GM23338 (cell line): ENCODE data around the gene RNU5B-1. TPM values are rescaled to one million over a fixed set of nuclear protein-coding genes. Genes with fewer than 3 reads are reported as not detected.
A peak's percentile ranks its signal among the peaks of the same experiment; 100 is the strongest.

ENCODE experiments used
- ATAC-seq: fragments of 200-7000 bp; cut with Tn5 transposase; 3 replicates; pipeline ENCODE4 v1.9.1; 2020
- DNase-seq: peaks from one replicate; pipeline ENCODE4 v3.0.0-alpha.2; 2015; ENCODE audit warnings: low spot score
- H2AFZ ChIP-seq: fragments of 200-600 bp; sonication (generic); 2 replicates; pipeline ENCODE4 v1.8.0; 2016; ENCODE audit warnings: antibody characterized with exemption, mild to moderate bottlenecking, moderate library complexity
- H3F3A ChIP-seq: fragments of 200-600 bp; sonication (generic); replicated peaks from 2 replicates; pipeline ENCODE4 v1.8.0; 2017; ENCODE audit warnings: antibody characterized with exemption, mixed run types, low read depth
- H3K27ac ChIP-seq: fragments of 200-600 bp; sonication (generic); 2 replicates; pipeline ENCODE4 v1.6.1; 2016; ENCODE audit warnings: low read depth
- H3K27me3 ChIP-seq: fragments of 200-600 bp; sonication (generic); 2 replicates; pipeline ENCODE4 v1.8.0; 2016; ENCODE audit warnings: mild to moderate bottlenecking, mixed run types, moderate library complexity; ENCODE audit not compliant: insufficient read depth
- H3K36me3 ChIP-seq: fragments of 200-600 bp; sonication (generic); 2 replicates; pipeline ENCODE4 v1.8.0; 2016; ENCODE audit warnings: mild to moderate bottlenecking; ENCODE audit not compliant: insufficient read depth
- H3K4me1 ChIP-seq: fragments of 200-600 bp; sonication (generic); 2 replicates; pipeline ENCODE4 v1.8.0; 2016; ENCODE audit warnings: mild to moderate bottlenecking, moderate library complexity; ENCODE audit not compliant: insufficient read depth
- H3K4me2 ChIP-seq: fragments of 200-600 bp; sonication (generic); 2 replicates; pipeline ENCODE4 v1.7.1; 2017; ENCODE audit warnings: mixed run types
- H3K4me3 ChIP-seq: fragments of 200-600 bp; sonication (generic); 2 replicates; pipeline ENCODE4 v1.6.1; 2016; ENCODE audit warnings: mixed run types
- H3K79me2 ChIP-seq: fragments of 200-600 bp; sonication (generic); replicated peaks from 2 replicates; pipeline ENCODE4 v1.8.0; 2017; ENCODE audit warnings: mild to moderate bottlenecking; ENCODE audit not compliant: insufficient read depth
- H3K9me2 ChIP-seq: fragments of 200-600 bp; sonication (generic); 2 replicates; pipeline ENCODE4 v1.8.0; 2017; ENCODE audit not compliant: insufficient read depth
- H4K20me1 ChIP-seq: fragments of 200-600 bp; sonication (generic); replicated peaks from 2 replicates; pipeline ENCODE4 v1.8.0; 2017; ENCODE audit warnings: mild to moderate bottlenecking; ENCODE audit not compliant: insufficient read depth
- H3K27ac Mint-ChIP-seq: 2 replicates; pipeline ENCODE4 v1.8.0; 2020; ENCODE audit warnings: inconsistent platforms, mild to moderate bottlenecking, moderate library complexity, mixed read lengths
- H3K27me3 Mint-ChIP-seq: 3 replicates; pipeline ENCODE4 v1.8.0; 2022; ENCODE audit warnings: low read depth, mild to moderate bottlenecking, moderate library complexity, mixed read lengths, inconsistent platforms; ENCODE audit not compliant: insufficient read depth, poor library complexity
- H3K36me3 Mint-ChIP-seq: 3 replicates; pipeline ENCODE4 v1.8.0; 2021; ENCODE audit warnings: low read depth, mild to moderate bottlenecking, inconsistent platforms, moderate library complexity, mixed read lengths
- H3K4me1 Mint-ChIP-seq: 3 replicates; pipeline ENCODE4 v1.8.0; 2020; ENCODE audit warnings: mild to moderate bottlenecking, inconsistent platforms, mixed read lengths
- H3K4me3 Mint-ChIP-seq: 3 replicates; pipeline ENCODE4 v1.8.0; 2021; ENCODE audit warnings: moderate library complexity, mild to moderate bottlenecking, inconsistent platforms, mixed read lengths
- H3K9me3 Mint-ChIP-seq: 3 replicates; pipeline ENCODE4 v1.8.0; 2020; ENCODE audit warnings: moderate library complexity, mild to moderate bottlenecking, inconsistent platforms, mixed read lengths
- EZH2 ChIP-seq: fragments of 200-600 bp; sonication (generic); IDR thresholded peaks from one replicate; pipeline ENCODE4 v1.8.0; 2017; ENCODE audit warnings: antibody characterized with exemption, mild to moderate bottlenecking, low read depth; ENCODE audit not compliant: unreplicated experiment
- NANOG ChIP-seq: IDR thresholded peaks from 2 replicates; pipeline ENCODE4 v1.6.1; 2016; ENCODE audit warnings: antibody characterized with exemption, borderline replicate concordance
- POLR2AphosphoS5 ChIP-seq: IDR thresholded peaks from 2 replicates; pipeline ENCODE4 v1.6.1; 2016; ENCODE audit warnings: antibody characterized with exemption, low read depth
- STAT1 ChIP-seq: IDR thresholded peaks from one replicate; pipeline ENCODE4 v1.6.1; 2016; ENCODE audit warnings: antibody characterized with exemption; ENCODE audit not compliant: unreplicated experiment
- ZNF114 ChIP-seq: fragments of 250-450 bp; sonication (Bioruptor Pico); IDR thresholded peaks from 2 replicates; pipeline ENCODE4 v1.5.0; 2020; ENCODE audit warnings: mild to moderate bottlenecking, moderate library complexity
- ZNF462 ChIP-seq: fragments of 250-450 bp; sonication (Bioruptor Pico); IDR thresholded peaks from 2 replicates; pipeline ENCODE4 v1.5.0; 2020; ENCODE audit warnings: mild to moderate bottlenecking, moderate library complexity
- polyA plus RNA-seq: library from polyadenylated mRNA; unstranded; fragments of >200 nt; fragmentation: Nextera tagmentation; extraction: Ambion mirVana; gene quantifications from 2 replicates; pipeline ENCODE4 v1.2.1, GENCODE V29; 2016
- total RNA-seq: library from RNA; depleted of rRNA; stranded (reverse); fragments of >200 nt; shearing (Covaris generic); gene quantifications from 2 replicates; pipeline ENCODE4 v1.2.3, GENCODE V29; 2014

RNU5B-1 gene
- total and polyA plus RNA-seq, 2 experiments from 2014 or later: not detected

- TF ChIP-seq ZNF462 (no peak), EZH2 (no peak), STAT1 (no peak), POLR2AphosphoS5 (no peak)
Measured at GRCh38 chr15:65326117-65326526, 21.6 kb downstream of the RNU5B-1 start (continued).

DNA sequence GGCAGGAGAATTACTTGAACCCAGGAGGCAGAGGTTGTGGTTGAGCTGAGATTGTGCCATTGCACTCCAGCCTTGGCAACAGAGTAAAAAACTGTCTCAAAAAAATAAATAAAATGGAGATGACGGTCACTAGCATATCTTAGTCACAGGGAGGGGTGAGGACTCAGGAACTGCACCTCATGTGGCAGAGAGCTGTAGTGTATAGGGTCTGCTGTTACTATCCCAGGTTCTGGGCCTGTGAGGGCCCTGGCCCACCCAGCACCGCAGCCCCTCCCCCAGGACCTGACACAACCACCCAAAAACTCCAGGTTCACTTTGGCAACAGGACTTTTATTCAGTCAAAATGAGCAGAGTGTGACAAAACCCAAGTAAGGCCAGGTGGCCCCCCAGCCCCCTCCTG lies 22.3 kb downstream of the RNU5B-1 start:
- Histone ChIP-seq H3K4me2 (no peak overlapping the region), H3F3A (0 out of 2 replicates have a peak, but pooled peaks cover 6% of the 10 kb centered on the region), H2AFZ (no peak overlapping the region), H3K27ac (no peak overlapping the region), H3K4me1 (peaks cover 8% of the 10 kb centered on the region; the same call in 1 of the 2 replicates), H3K9me2 (no peaks in the 10 kb centered on the region), H3K27me3 (no peaks in the 10 kb centered on the region), H3K79me2 (no peaks in the 10 kb centered on the region), H3K4me3 (no peak overlapping the region), H3K36me3 (no peaks in the 10 kb centered on the region), H4K20me1 (no peaks in the 10 kb centered on the region; the same call in 1 of the 2 replicates)
- no peak for TF ChIP-seq POLR2AphosphoS5
- TF ChIP-seq ZNF114 (CRISPR knock-in tag): no peak
- no peak for TF ChIP-seq STAT1
- no peak for TF ChIP-seq NANOG
- TF ChIP-seq EZH2: no peak
- Mint-ChIP-seq H3K27ac (no peak overlapping the region), H3K4me1 (peaks cover 10% of the 10 kb centered on the region), H3K36me3 (peaks cover 30% of the 10 kb centered on the region), H3K27me3 (peaks cover 3% of the 10 kb centered on the region), H3K9me3 (no peaks in the 10 kb centered on the region; the same call in 2 of the 3 replicates), H3K4me3 (no peak overlapping the region)
- no peak for DNase-seq
- ATAC-seq: peak; percentile 50
